Cardiac fibroblast (primary cell): ENCODE results near the gene DNAJA4.

ENCODE experiments used
- DNase-seq, 2 donors: peaks; one replicate each; pipeline versions ENCODE4 v3.0.0 to v3.0.0-alpha.2; 2010; ENCODE audit warnings: low read depth in 2 of 2
- H3K4me3 ChIP-seq, 2 donors: replicated peaks in 1 of 2; 1 replicate in 1 of 2; 2 replicates in 1 of 2; pipeline ENCODE4 v1.5.1; 2011; ENCODE audit warnings: low read depth in 2 of 2, low read length in 2 of 2, mild to moderate bottlenecking in 2 of 2, moderate library complexity in 1 of 2
- TF ChIP-seq, protein P1 (sequence below): IDR thresholded peaks from one replicate; pipeline ENCODE4 v1.5.1; 2011; ENCODE audit warnings: low read depth, mild to moderate bottlenecking, low read length, inconsistent platforms

DNAJA4 gene

DNA sequence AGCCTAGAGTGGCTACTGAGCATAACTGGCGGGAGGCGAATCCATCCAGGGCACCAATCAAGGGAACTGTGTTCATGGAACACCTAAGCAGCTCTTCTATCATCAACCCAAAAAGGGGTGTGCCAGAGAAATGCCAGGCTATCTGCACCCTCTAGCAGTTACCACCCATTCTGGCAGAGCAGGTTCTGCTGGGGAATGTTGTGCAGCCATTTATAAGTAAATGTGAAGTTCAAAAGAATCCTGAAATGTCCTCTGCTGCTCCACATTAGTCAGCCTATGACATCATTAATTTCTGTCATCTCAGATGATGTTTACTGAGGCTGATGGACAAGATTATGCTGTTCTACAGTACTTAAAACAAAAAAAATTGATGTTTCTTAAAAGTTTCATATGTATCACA is 27.3 kb downstream of the DNAJA4 start:
- DNase-seq, result no peak
- TF ChIP-seq, protein P1, sequence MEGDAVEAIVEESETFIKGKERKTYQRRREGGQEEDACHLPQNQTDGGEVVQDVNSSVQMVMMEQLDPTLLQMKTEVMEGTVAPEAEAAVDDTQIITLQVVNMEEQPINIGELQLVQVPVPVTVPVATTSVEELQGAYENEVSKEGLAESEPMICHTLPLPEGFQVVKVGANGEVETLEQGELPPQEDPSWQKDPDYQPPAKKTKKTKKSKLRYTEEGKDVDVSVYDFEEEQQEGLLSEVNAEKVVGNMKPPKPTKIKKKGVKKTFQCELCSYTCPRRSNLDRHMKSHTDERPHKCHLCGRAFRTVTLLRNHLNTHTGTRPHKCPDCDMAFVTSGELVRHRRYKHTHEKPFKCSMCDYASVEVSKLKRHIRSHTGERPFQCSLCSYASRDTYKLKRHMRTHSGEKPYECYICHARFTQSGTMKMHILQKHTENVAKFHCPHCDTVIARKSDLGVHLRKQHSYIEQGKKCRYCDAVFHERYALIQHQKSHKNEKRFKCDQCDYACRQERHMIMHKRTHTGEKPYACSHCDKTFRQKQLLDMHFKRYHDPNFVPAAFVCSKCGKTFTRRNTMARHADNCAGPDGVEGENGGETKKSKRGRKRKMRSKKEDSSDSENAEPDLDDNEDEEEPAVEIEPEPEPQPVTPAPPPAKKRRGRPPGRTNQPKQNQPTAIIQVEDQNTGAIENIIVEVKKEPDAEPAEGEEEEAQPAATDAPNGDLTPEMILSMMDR, result no peak
- no peak overlapping the region for H3K4me3 ChIP-seq

DNA sequence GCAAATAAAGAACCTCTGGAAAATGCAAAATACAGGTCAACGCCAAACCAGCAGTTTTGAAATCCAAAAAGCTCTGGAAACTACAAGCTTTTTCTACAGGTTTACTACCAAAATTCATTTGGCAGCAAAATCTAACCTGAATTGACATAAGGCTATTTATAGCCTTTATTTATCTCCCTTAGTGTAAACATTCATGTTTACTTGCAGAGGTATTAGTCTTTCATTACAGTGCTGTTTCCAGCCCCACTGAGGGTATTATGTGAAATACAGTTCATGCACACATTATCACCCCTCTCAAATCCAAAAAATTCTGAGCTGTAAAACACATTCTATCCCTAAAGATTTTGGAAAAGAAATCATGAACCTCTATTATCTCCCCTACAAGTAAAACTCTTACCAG is 27.9 kb downstream of the DNAJA4 start:
- TF ChIP-seq, protein P1, result no peak
- no peak overlapping the region for H3K4me3 ChIP-seq
- no peak for DNase-seq

- TF ChIP-seq, protein P1, result no peak
- DNase-seq, result peak; percentile 91 to 96
- H3K4me3 ChIP-seq, result peak within 1 kb of the TSS; percentile 99 to 100
These were observed 35.0 kb downstream of the DNAJA4 start, which contains the start of gene SKIC8 for GRCh38 chr15:78299101-78299930. TSS of gene SKIC8 (minus strand) at chr15:78299609. CDS start at chr15:78295686, 3,923 bp downstream.

GRCh38 chr15:78301326-78301725 is 37.0 kb downstream of the DNAJA4 start:
- TF ChIP-seq, protein P1, result no peak
- no peak for DNase-seq
- no peak overlapping the region for H3K4me3 ChIP-seq

- DNase-seq, result no peak
- TF ChIP-seq, protein P1, result no peak
- no peak overlapping the region for H3K4me3 ChIP-seq
These were observed 37.5 kb downstream of the DNAJA4 start for GRCh38 chr15:78301828-78302227.

- peak; percentile 62 to 92 for DNase-seq
- TF ChIP-seq, protein P1, result no peak
- H3K4me3 ChIP-seq, result no peak overlapping the region
These were observed 38.4 kb downstream of the DNAJA4 start for GRCh38 chr15:78302579-78303312.
